Activated CD4-positive, alpha-beta T cell treated with anti-CD3 and anti-CD28 coated beads, Interleukin-2, Interleukin-6, amounts not matched to agents 100 ng/mL and 50 ng/mL, durations not matched to agents 16 hours and 8 hours (primary cell): Measurements from ENCODE around the gene DDX27.
"Not testable (repeated sequence)": the region's sequence is repeated elsewhere in the genome, so short reads cannot be mapped to it uniquely, and the experiment has no call there.

Experiments
- DNase-seq: peaks from one replicate; pipeline ENCODE4 v3.0.0-alpha.2; 2020

The DDX27 gene

GRCh38 chr20:49219091-49219923 is at the start of gene DDX27:
Gene DDX27 (plus strand): TSS chr20:49219416. CDS start chr20:49219449, 33 bp downstream.
- peak; percentile 98 for DNase-seq

GRCh38 chr20:49169547-49169946 is 49.7 kb upstream of the DDX27 start:
- DNase-seq, result no peak

GRCh38 chr20:49170714-49171113 is 48.5 kb upstream of the DDX27 start:
- DNase-seq, result no peak

GRCh38 chr20:49171909-49172308 is 47.3 kb upstream of the DDX27 start:
- DNase-seq, result no peak

GRCh38 chr20:49172413-49172812 is 46.8 kb upstream of the DDX27 start:
- DNase-seq, result no peak

GRCh38 chr20:49174183-49174582 is 45.0 kb upstream of the DDX27 start:
- no peak for DNase-seq

GRCh38 chr20:49179368-49180277 is 39.6 kb upstream of the DDX27 start:
- DNase-seq, result no peak

GRCh38 chr20:49181265-49181877 is 37.8 kb upstream of the DDX27 start:
- DNase-seq, result no peak

- DNase-seq, result no peak
These were observed 35.8 kb upstream of the DDX27 start for GRCh38 chr20:49183444-49183843.

- not testable (repeated sequence) for DNase-seq
These were observed 35.1 kb upstream of the DDX27 start for GRCh38 chr20:49184084-49184501.

- no peak for DNase-seq
These were observed 34.5 kb upstream of the DDX27 start for GRCh38 chr20:49184691-49185070.

- no peak for DNase-seq
These were observed 34.0 kb upstream of the DDX27 start for GRCh38 chr20:49185071-49185761.

- peak; percentile 72 for DNase-seq
These were observed 32.5 kb upstream of the DDX27 start for GRCh38 chr20:49186535-49187329.

GRCh38 chr20:49187330-49187850 is 31.8 kb upstream of the DDX27 start:
- peak; percentile 21 for DNase-seq

- DNase-seq, result peak; percentile 97
These were observed 31.2 kb upstream of the DDX27 start, which contains the start of gene STAU1 for GRCh38 chr20:49187851-49188641. Gene STAU1 (minus strand): TSS chr20:49188334. CDS start chr20:49166201, 22,133 bp downstream.

GRCh38 chr20:49192944-49193518 is 26.2 kb upstream of the DDX27 start:
- DNase-seq, result not testable (repeated sequence)

GRCh38 chr20:49199729-49200293 is 19.4 kb upstream of the DDX27 start:
- no peak for DNase-seq

- no peak for DNase-seq
These were observed 16.2 kb upstream of the DDX27 start for GRCh38 chr20:49203011-49203410.

- no peak for DNase-seq
These were observed 15.5 kb upstream of the DDX27 start for GRCh38 chr20:49203746-49204145.

- peak; percentile 12 for DNase-seq
These were observed 12.1 kb upstream of the DDX27 start for GRCh38 chr20:49207076-49207475.
